Activated naive CD4-positive, alpha-beta T cell treated with anti-CD3 and anti-CD28 coated beads, Interleukin-2, amount 50 U/mL, for 24 hours (primary cell): ENCODE results near the gene DNAJC5G.

Experiments
- H3K27ac Mint-ChIP-seq: one replicate; pipeline ENCODE4 v1.8.0; 2021; ENCODE audit warnings: mild to moderate bottlenecking, mixed read lengths
- H3K27me3 Mint-ChIP-seq: one replicate; pipeline ENCODE4 v1.8.0; 2021; ENCODE audit warnings: mixed read lengths
- H3K36me3 Mint-ChIP-seq: one replicate; pipeline ENCODE4 v1.8.0; 2021; ENCODE audit warnings: mixed read lengths
- H3K4me1 Mint-ChIP-seq: one replicate; pipeline ENCODE4 v1.8.0; 2021; ENCODE audit warnings: mixed read lengths
- H3K4me3 Mint-ChIP-seq: one replicate; pipeline ENCODE4 v1.8.0; 2021; ENCODE audit warnings: mild to moderate bottlenecking, mixed read lengths
- H3K9me3 Mint-ChIP-seq: one replicate; pipeline ENCODE4 v1.8.0; 2021; ENCODE audit warnings: mixed read lengths

The DNAJC5G gene

GRCh38 chr2:27275211-27276150, at the start of gene DNAJC5G:
TSS of gene DNAJC5G (plus strand) at chr2:27275433. CDS start at chr2:27276729, 1,296 bp downstream.
- peaks cover 4% of the 10 kb centered on the region for H3K27me3 Mint-ChIP-seq
- peaks cover 8% of the 10 kb centered on the region for H3K4me1 Mint-ChIP-seq

GRCh38 chr2:27225526-27225925, 49.7 kb upstream of the DNAJC5G start:
- H3K27ac Mint-ChIP-seq = no peak overlapping the region
- no peaks in the 10 kb centered on the region for H3K27me3 Mint-ChIP-seq
- no peaks in the 10 kb centered on the region for H3K9me3 Mint-ChIP-seq
- no peaks in the 10 kb centered on the region for H3K4me1 Mint-ChIP-seq
- H3K4me3 Mint-ChIP-seq = no peak overlapping the region
- H3K36me3 Mint-ChIP-seq = peaks cover 27% of the 10 kb centered on the region

More at GRCh38 chr2:27275211-27276150, at the start of gene DNAJC5G:
- H3K4me3 Mint-ChIP-seq = no peak within 1 kb of the TSS
- H3K36me3 Mint-ChIP-seq = no peaks in the 10 kb centered on the region
- H3K9me3 Mint-ChIP-seq = no peaks in the 10 kb centered on the region
- H3K27ac Mint-ChIP-seq = no peak within 1 kb of the TSS

- no peak overlapping the region for H3K27ac Mint-ChIP-seq
- H3K36me3 Mint-ChIP-seq = peaks cover 25% of the 10 kb centered on the region
- H3K4me3 Mint-ChIP-seq = no peak overlapping the region
- no peaks in the 10 kb centered on the region for H3K27me3 Mint-ChIP-seq
- H3K4me1 Mint-ChIP-seq = no peaks in the 10 kb centered on the region
- no peaks in the 10 kb centered on the region for H3K9me3 Mint-ChIP-seq
Observed at GRCh38 chr2:27227501-27227900, 47.7 kb upstream of the DNAJC5G start.

GRCh38 chr2:27231921-27232320, 43.3 kb upstream of the DNAJC5G start:
- H3K4me1 Mint-ChIP-seq = no peaks in the 10 kb centered on the region
- H3K4me3 Mint-ChIP-seq = no peak overlapping the region
- no peak overlapping the region for H3K27ac Mint-ChIP-seq
- peaks cover 19% of the 10 kb centered on the region for H3K36me3 Mint-ChIP-seq
- H3K9me3 Mint-ChIP-seq = no peaks in the 10 kb centered on the region
- no peaks in the 10 kb centered on the region for H3K27me3 Mint-ChIP-seq

- Mint-ChIP-seq H3K36me3 (peaks cover 19% of the 10 kb centered on the region), H3K4me1 (no peaks in the 10 kb centered on the region), H3K9me3 (no peaks in the 10 kb centered on the region), H3K27ac (no peak overlapping the region), H3K4me3 (no peak overlapping the region), H3K27me3 (no peaks in the 10 kb centered on the region)
Observed at GRCh38 chr2:27233341-27233740, 41.9 kb upstream of the DNAJC5G start.

- H3K27me3 Mint-ChIP-seq = no peaks in the 10 kb centered on the region
- H3K27ac Mint-ChIP-seq = no peak overlapping the region
- H3K4me1 Mint-ChIP-seq = no peaks in the 10 kb centered on the region
- no peaks in the 10 kb centered on the region for H3K9me3 Mint-ChIP-seq
- peaks cover 22% of the 10 kb centered on the region for H3K36me3 Mint-ChIP-seq
- no peak overlapping the region for H3K4me3 Mint-ChIP-seq
Observed at GRCh38 chr2:27236136-27236535, 39.1 kb upstream of the DNAJC5G start.

- H3K4me3 Mint-ChIP-seq = no peak overlapping the region
- H3K36me3 Mint-ChIP-seq = peaks cover 18% of the 10 kb centered on the region
- no peaks in the 10 kb centered on the region for H3K27me3 Mint-ChIP-seq
- no peaks in the 10 kb centered on the region for H3K4me1 Mint-ChIP-seq
- no peaks in the 10 kb centered on the region for H3K9me3 Mint-ChIP-seq
- no peak overlapping the region for H3K27ac Mint-ChIP-seq
Observed at GRCh38 chr2:27236626-27237025, 38.6 kb upstream of the DNAJC5G start.

GRCh38 chr2:27237341-27237945, 37.8 kb upstream of the DNAJC5G start:
- H3K27me3 Mint-ChIP-seq = no peaks in the 10 kb centered on the region
- H3K36me3 Mint-ChIP-seq = peaks cover 17% of the 10 kb centered on the region
- no peak overlapping the region for H3K4me3 Mint-ChIP-seq
- no peaks in the 10 kb centered on the region for H3K9me3 Mint-ChIP-seq
- no peaks in the 10 kb centered on the region for H3K4me1 Mint-ChIP-seq
- no peak overlapping the region for H3K27ac Mint-ChIP-seq

GRCh38 chr2:27238976-27239375, 36.3 kb upstream of the DNAJC5G start:
- H3K27ac Mint-ChIP-seq = no peak overlapping the region
- H3K4me1 Mint-ChIP-seq = no peaks in the 10 kb centered on the region
- peaks cover 12% of the 10 kb centered on the region for H3K36me3 Mint-ChIP-seq
- H3K9me3 Mint-ChIP-seq = no peaks in the 10 kb centered on the region
- no peak overlapping the region for H3K4me3 Mint-ChIP-seq
- no peaks in the 10 kb centered on the region for H3K27me3 Mint-ChIP-seq

- H3K36me3 Mint-ChIP-seq = peaks cover 12% of the 10 kb centered on the region
- peak overlapping the region; percentile 51 for H3K27ac Mint-ChIP-seq
- H3K4me1 Mint-ChIP-seq = no peaks in the 10 kb centered on the region
- no peak overlapping the region for H3K4me3 Mint-ChIP-seq
- H3K27me3 Mint-ChIP-seq = no peaks in the 10 kb centered on the region
- H3K9me3 Mint-ChIP-seq = no peaks in the 10 kb centered on the region
Observed at GRCh38 chr2:27240406-27240805, 34.8 kb upstream of the DNAJC5G start.

- H3K4me3 Mint-ChIP-seq = no peak overlapping the region
- peaks cover 8% of the 10 kb centered on the region for H3K36me3 Mint-ChIP-seq
- peak overlapping the region; percentile 30 for H3K27ac Mint-ChIP-seq
- H3K9me3 Mint-ChIP-seq = no peaks in the 10 kb centered on the region
- no peaks in the 10 kb centered on the region for H3K4me1 Mint-ChIP-seq
- no peaks in the 10 kb centered on the region for H3K27me3 Mint-ChIP-seq
Observed at GRCh38 chr2:27241761-27242613, 33.2 kb upstream of the DNAJC5G start.

- H3K9me3 Mint-ChIP-seq = no peaks in the 10 kb centered on the region
- no peaks in the 10 kb centered on the region for H3K4me1 Mint-ChIP-seq
- H3K27me3 Mint-ChIP-seq = no peaks in the 10 kb centered on the region
- no peak overlapping the region for H3K27ac Mint-ChIP-seq
- H3K4me3 Mint-ChIP-seq = no peak overlapping the region
- peaks cover 5% of the 10 kb centered on the region for H3K36me3 Mint-ChIP-seq
Observed at GRCh38 chr2:27242614-27242951, 32.6 kb upstream of the DNAJC5G start.

- no peaks in the 10 kb centered on the region for H3K9me3 Mint-ChIP-seq
- H3K27me3 Mint-ChIP-seq = no peaks in the 10 kb centered on the region
- no peaks in the 10 kb centered on the region for H3K4me1 Mint-ChIP-seq
- H3K36me3 Mint-ChIP-seq = peaks cover 5% of the 10 kb centered on the region
- no peak overlapping the region for H3K4me3 Mint-ChIP-seq
- no peak overlapping the region for H3K27ac Mint-ChIP-seq
Observed at GRCh38 chr2:27243391-27244130, 31.7 kb upstream of the DNAJC5G start.

GRCh38 chr2:27245116-27245515, 30.1 kb upstream of the DNAJC5G start:
- Mint-ChIP-seq H3K27me3 (no peaks in the 10 kb centered on the region), H3K9me3 (no peaks in the 10 kb centered on the region), H3K4me1 (no peaks in the 10 kb centered on the region), H3K4me3 (no peak overlapping the region), H3K36me3 (peaks cover 4% of the 10 kb centered on the region), H3K27ac (no peak overlapping the region)

GRCh38 chr2:27245626-27246025, 29.6 kb upstream of the DNAJC5G start:
- no peak overlapping the region for H3K27ac Mint-ChIP-seq
- H3K36me3 Mint-ChIP-seq = no peaks in the 10 kb centered on the region
- no peaks in the 10 kb centered on the region for H3K27me3 Mint-ChIP-seq
- no peaks in the 10 kb centered on the region for H3K9me3 Mint-ChIP-seq
- no peak overlapping the region for H3K4me3 Mint-ChIP-seq
- H3K4me1 Mint-ChIP-seq = no peaks in the 10 kb centered on the region
